ENCODE measurements around the gene GRIK1.

GRIK1 gene

DNA sequence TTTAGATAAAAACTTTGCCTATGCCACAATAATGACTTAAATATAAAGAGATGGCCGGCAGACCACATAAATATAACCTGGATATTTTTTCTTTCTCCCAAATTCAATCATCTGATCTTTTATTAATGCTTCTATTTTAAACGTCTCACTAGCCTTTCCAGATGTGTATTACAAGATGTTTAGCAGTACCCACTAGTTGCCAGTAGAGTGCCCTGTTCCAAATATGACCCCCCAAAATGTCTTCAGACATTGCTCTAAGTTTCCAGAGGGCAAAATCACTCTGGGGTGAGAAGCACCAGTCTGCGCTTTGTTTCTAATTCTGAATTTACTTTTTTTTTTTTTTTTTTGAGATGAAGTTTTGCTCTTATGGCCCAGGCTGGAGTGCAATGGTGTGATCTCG, 268.1 kb downstream of the GRIK1 start:
- no peak overlapping the region for H3K27ac ChIP-seq
- TF ChIP-seq, protein P1, sequence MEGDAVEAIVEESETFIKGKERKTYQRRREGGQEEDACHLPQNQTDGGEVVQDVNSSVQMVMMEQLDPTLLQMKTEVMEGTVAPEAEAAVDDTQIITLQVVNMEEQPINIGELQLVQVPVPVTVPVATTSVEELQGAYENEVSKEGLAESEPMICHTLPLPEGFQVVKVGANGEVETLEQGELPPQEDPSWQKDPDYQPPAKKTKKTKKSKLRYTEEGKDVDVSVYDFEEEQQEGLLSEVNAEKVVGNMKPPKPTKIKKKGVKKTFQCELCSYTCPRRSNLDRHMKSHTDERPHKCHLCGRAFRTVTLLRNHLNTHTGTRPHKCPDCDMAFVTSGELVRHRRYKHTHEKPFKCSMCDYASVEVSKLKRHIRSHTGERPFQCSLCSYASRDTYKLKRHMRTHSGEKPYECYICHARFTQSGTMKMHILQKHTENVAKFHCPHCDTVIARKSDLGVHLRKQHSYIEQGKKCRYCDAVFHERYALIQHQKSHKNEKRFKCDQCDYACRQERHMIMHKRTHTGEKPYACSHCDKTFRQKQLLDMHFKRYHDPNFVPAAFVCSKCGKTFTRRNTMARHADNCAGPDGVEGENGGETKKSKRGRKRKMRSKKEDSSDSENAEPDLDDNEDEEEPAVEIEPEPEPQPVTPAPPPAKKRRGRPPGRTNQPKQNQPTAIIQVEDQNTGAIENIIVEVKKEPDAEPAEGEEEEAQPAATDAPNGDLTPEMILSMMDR (conservative IDR thresholded peaks at IDR 0.05): no peak; the same call in 1 of the 2 replicates
- TF ChIP-seq ZFX (IDR thresholded peaks at IDR 0.05): no peak

DNA sequence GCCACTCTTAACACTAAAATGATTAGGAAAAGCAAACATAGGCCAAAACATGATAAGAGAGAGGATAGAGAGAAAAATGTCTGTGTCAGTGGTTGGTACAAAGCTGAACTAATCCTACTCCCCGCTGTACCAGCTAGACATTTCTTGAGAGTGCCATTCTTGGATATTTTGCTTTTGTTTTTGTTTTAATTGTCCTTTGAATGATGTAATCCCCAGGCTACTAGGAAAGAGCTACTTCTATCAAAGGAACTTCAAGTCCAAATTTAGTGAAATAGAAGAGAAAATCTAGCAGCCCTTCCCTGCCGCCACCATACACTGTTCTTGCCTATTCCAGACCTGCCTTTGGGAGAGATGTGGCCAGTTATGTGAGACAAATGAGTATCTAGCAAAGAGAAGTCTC, 269.6 kb downstream of the GRIK1 start:
- TF ChIP-seq, protein P1 (conservative IDR thresholded peaks at IDR 0.05): no peak
- no peak for TF ChIP-seq ZFX (IDR thresholded peaks at IDR 0.05)
- H3K27ac ChIP-seq: no peak overlapping the region

DNA sequence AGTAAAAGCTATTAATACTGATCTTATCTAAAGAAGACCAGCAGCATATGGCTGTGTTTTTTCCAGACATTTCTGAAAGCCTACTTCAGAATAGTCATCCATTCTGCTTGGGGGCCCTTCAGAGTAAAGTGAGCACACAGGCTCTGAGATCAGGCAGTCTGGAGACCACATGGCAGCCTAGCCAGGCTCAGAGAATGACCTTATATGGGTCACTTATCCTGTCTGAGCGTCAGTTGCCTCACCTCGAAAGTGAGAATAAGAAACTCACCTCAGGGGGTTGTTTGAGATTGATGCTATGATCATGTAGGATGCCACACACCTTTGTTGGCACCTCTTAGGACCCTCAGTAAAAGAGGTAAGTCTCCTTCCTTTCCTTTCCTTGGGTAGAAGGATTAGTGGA, 270.4 kb downstream of the GRIK1 start:
- no peak for TF ChIP-seq ZFX (IDR thresholded peaks at IDR 0.05)
- TF ChIP-seq, protein P1 (conservative IDR thresholded peaks at IDR 0.05): no peak
- H3K27ac ChIP-seq: no peak overlapping the region

DNA sequence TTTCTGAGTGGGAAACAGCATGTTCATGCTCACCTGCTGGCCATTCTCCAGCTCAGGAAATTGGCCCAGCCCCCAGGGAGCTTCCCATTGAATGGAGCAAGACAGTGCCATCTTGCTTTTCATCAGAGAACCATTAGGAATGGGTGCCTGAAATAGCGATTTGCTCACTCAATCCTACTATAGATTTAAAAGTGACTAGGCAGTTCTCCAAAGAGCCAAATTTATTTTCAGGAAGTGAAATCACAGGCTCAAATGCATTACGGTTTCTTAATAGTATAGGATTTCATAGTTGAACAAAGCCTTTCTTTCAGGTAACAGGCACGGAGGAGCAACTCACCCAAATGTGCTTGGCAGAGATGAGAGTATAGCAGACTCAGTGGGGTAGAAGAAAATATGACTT, 272.1 kb downstream of the GRIK1 start:
- no peak overlapping the region for H3K27ac ChIP-seq
- TF ChIP-seq, protein P1 (conservative IDR thresholded peaks at IDR 0.05): no peak
- no peak for TF ChIP-seq ZFX (IDR thresholded peaks at IDR 0.05)

DNA sequence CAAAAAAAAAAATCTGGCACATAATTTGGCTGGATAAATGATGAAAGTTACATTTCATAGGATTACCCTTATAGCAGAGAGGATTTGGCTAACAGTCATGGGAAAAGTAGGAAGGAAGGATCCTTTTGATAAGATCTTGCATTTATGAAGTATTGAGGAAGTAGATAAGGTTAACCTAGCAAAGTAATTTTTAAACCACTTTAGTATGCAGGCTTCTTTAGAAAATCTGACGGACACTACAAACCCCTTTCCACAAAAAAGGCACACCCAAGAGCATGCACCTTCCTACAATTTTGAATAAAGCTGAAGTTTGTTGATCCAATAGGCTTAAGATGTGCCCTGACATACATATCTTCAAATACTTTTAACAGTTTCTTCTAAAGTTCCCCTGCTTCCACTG, 275.2 kb downstream of the GRIK1 start:
- H3K27ac ChIP-seq: no peak overlapping the region
- TF ChIP-seq, protein P1 (conservative IDR thresholded peaks at IDR 0.05): no peak
- TF ChIP-seq ZFX (IDR thresholded peaks at IDR 0.05): no peak

DNA sequence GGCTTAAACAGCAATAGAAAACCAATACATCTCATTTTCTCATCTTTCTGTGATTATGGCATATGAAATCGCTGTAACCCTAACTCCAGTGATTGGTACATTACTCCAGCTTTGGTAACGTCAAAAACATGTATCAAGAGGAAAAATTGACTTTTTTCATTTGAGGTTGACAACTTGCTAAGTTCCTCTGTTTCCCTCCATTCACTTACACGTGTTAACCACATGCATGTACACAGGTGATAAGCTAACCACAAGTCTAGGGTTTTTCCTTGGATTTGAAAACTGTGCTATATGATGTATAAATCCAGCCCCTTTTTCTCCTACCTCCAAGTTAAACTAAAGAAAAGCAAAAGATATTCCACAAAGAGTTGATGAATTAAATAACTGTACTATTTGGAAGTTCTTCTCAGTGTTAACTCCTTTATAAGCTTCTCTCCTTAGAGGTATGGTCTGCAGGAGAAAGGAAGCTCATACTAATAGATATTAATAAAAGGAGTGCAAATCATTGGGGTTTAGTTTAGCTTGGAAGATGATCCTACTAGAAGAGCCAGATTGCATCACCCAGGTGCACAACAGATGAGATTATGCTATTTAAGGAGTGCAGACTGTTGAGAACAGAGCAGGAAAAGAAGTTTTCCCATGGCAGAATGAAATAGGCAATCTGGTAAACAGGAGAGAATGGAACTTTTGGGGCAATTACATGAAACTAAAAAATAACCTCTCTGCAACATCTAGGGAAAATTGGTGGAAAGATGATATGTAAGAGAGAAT, 277.9 kb downstream of the GRIK1 start:
- no peak overlapping the region for H3K27ac ChIP-seq
- TF ChIP-seq, protein P1 (conservative IDR thresholded peaks at IDR 0.05): no peak
- no peak for TF ChIP-seq ZFX (IDR thresholded peaks at IDR 0.05)

DNA sequence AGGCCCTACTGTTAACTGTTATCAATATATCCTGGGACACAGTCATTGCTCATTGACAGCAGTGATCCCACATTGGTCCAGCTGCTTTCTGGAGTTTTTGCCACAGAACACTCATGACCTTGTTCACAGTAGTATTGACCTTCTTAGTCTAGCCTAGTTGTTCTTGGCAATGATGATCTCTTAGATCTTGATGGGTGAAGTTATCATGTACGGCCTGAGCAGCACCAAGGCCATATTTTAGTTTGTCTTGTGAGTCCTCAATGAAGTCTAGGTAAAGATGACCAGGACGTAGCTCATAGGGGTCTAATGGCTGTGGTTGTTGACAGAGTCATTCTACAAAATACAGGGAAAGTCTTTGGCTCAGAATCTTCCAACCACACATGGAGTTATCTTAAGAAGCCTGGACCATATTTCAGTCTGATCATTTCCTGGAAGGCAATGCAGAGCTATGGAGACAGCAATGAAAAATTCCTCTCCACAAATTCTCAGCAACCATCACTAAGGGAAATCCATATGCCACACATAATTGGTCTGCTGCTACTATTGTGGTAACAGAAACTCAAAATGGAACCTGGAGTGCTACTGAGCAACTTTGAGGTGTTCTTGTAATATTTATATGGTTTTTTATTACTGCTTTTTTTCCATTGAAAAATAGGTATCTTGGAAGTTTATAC, 279.6 kb downstream of the GRIK1 start:
- no peak overlapping the region for H3K27ac ChIP-seq
- TF ChIP-seq ZFX (IDR thresholded peaks at IDR 0.05): no peak
- TF ChIP-seq, protein P1 (conservative IDR thresholded peaks at IDR 0.05): no peak

All from C4-2B (cell line).